Mesothelial cell of epicardium (in vitro differentiated cells): ENCODE results near the gene FNDC3B. TPM values are rescaled to one million over a fixed set of nuclear protein-coding genes. Genes with fewer than 3 reads are reported as not detected.

Source experiments
- DNase-seq, 2 experiments: peaks; one replicate each; pipeline ENCODE4 v3.0.0; 2021; ENCODE audit warnings: low spot score in 2 of 2; ENCODE audit not compliant: unreplicated experiment in 2 of 2
- H3K27ac Mint-ChIP-seq: 2 replicates; pipeline ENCODE4 v1.8.0; 2021; ENCODE audit warnings: mixed read lengths
- H3K27me3 Mint-ChIP-seq: 2 replicates; pipeline ENCODE4 v1.8.0; 2021; ENCODE audit warnings: low read depth, mixed read lengths
- H3K36me3 Mint-ChIP-seq: 2 replicates; pipeline ENCODE4 v1.8.0; 2021; ENCODE audit warnings: mixed read lengths
- H3K4me1 Mint-ChIP-seq: 2 replicates; pipeline ENCODE4 v1.8.0; 2021; ENCODE audit warnings: mixed read lengths
- H3K4me3 Mint-ChIP-seq: 2 replicates; pipeline ENCODE4 v1.8.0; 2021; ENCODE audit warnings: mild to moderate bottlenecking, moderate library complexity, mixed read lengths
- H3K9me3 Mint-ChIP-seq: 2 replicates; pipeline ENCODE4 v1.8.0; 2021; ENCODE audit warnings: mixed read lengths
- total RNA-seq: library from RNA; stranded (reverse); gene quantifications from 3 replicates; pipeline ENCODE4 v1.2.1, GENCODE V29; 2021
- TF ChIP-seq, protein P1 (sequence below): fragments of 200-600 bp; sonication (generic); IDR thresholded peaks from one replicate; pipeline ENCODE4 v1.5.0; 2021; ENCODE audit warnings: antibody characterized with exemption; ENCODE audit not compliant: unreplicated experiment

The FNDC3B gene
- total RNA-seq, 1 donor from 2014 or later = 131 TPM

DNA sequence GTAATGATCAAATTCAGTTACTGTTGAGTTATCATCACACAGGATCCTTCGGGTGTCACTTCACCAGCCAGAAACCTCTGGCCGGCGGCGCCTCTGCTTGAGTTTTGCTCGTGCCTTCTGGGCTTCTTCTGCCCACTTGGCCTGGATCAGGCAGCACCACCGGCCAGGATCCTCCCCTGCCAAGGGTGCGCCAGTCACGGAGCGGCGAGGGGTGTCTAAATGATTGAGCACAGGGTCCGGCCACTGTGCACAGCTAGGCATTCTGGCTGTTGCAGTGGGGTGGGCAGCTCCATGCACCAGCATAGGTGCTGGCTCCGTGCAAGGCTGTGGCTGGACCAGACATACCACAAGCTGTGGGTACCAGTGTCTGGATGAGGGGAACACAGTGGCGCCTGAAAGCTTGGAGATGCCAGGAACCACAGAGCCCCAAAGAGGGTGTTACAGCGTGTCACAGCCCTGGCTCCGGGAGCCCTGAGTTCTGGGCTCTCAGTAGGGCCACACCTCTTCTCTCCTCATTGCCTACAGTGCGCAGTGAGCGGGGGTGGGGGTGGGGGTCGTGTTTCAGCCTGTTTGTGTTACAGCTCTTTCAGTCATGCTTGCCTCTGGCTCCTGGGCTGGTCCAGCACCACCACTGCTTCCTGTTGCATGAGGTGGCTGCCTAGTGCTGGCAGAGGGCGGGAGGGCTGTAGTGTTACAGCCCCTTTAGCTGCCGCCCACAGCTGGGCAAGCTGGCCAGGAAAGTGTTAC is 169.4 kb downstream of the FNDC3B start:
- no peaks in the 10 kb centered on the region for H3K27me3 Mint-ChIP-seq
- H3K4me1 Mint-ChIP-seq = peaks cover 14% of the 10 kb centered on the region
- peaks cover 7% of the 10 kb centered on the region for H3K36me3 Mint-ChIP-seq
- TF ChIP-seq, protein P1, sequence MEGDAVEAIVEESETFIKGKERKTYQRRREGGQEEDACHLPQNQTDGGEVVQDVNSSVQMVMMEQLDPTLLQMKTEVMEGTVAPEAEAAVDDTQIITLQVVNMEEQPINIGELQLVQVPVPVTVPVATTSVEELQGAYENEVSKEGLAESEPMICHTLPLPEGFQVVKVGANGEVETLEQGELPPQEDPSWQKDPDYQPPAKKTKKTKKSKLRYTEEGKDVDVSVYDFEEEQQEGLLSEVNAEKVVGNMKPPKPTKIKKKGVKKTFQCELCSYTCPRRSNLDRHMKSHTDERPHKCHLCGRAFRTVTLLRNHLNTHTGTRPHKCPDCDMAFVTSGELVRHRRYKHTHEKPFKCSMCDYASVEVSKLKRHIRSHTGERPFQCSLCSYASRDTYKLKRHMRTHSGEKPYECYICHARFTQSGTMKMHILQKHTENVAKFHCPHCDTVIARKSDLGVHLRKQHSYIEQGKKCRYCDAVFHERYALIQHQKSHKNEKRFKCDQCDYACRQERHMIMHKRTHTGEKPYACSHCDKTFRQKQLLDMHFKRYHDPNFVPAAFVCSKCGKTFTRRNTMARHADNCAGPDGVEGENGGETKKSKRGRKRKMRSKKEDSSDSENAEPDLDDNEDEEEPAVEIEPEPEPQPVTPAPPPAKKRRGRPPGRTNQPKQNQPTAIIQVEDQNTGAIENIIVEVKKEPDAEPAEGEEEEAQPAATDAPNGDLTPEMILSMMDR = no peak
- H3K4me3 Mint-ChIP-seq = no peak overlapping the region
- H3K27ac Mint-ChIP-seq = no peak overlapping the region
- no peaks in the 10 kb centered on the region for H3K9me3 Mint-ChIP-seq
- no peak for DNase-seq

DNA sequence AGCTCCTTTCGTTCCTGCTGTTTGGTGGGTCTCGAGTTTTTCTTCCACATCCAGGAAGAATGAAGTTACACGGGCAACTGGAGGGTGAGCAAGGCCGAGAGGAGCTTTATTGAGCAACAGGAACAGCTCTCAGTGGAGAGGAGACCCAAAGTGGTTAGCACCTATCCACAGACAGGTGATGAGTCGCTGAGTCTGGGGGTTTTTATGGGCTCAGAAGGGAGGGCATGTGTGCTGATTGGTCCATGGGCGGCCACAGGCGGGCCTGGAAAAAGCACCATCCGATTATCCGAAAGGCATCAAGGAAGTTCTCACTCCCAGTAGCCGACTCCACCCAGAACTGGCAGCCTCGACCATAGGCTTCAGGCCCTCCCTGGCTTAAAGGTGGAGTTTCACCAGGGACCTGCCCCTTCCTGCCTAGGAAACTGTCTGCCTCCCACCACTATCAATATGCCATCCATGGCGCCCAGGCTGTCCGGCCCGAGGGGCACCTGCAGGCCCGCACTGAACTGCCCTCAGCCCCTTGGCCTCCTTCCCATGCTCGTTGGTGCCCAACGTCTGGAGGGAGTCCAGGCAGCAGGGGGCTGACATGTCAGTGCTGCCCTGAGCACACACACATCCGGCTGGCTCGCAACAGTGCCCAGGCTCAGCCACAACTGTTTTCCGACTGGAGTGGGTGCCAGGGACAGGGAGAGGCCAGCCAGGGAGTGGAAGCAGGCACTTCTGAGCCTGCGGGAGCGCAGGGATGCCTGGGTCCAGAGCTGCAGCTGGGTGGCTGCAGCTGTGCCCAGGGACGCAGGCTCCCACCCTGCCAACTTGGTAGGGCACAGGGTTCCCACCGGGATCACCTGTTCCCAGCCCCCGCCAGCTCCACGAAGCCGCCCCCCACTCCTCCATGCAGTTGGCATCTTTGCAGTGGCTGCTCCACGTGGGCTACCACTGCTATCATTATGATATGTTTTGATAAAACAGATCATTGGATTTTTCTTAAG is 170.2 kb downstream of the FNDC3B start:
- no peak overlapping the region for H3K4me3 Mint-ChIP-seq
- H3K27ac Mint-ChIP-seq = no peak overlapping the region
- DNase-seq = no peak

DNA sequence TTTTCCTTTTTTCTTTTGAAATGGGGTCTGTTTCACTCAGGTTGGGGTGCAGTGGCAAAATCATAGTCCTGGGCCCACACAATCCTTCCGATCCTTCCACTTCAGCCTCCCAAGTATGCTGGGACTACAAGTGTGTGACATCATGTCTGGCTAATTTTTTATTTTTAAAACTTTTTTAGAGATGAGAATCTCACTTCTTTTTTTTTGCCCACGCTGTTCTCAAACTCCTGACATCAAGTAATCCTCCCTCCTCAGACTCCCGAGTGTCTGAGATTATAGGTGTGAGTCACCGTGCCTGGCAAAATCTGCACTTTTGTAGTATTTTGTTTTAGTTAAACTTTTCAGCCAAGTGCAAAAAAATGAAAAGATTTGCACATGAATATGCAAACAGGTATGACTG is 171.0 kb downstream of the FNDC3B start:
- H3K27ac Mint-ChIP-seq = peak overlapping the region; percentile 26
- no peaks in the 10 kb centered on the region for H3K27me3 Mint-ChIP-seq
- H3K4me1 Mint-ChIP-seq = peaks cover 12% of the 10 kb centered on the region
- H3K9me3 Mint-ChIP-seq = no peaks in the 10 kb centered on the region
- H3K4me3 Mint-ChIP-seq = no peak overlapping the region
- TF ChIP-seq, protein P1 = no peak
- H3K36me3 Mint-ChIP-seq = peaks cover 9% of the 10 kb centered on the region
- no peak for DNase-seq

More for the DNA sequence above, 170.2 kb downstream of the FNDC3B start:
- Mint-ChIP-seq H3K27me3 (no peaks in the 10 kb centered on the region), H3K4me1 (peaks cover 12% of the 10 kb centered on the region), H3K36me3 (peaks cover 7% of the 10 kb centered on the region), H3K9me3 (no peaks in the 10 kb centered on the region)
- TF ChIP-seq, protein P1 = no peak

- TF ChIP-seq, protein P1 = no peak
- Mint-ChIP-seq H3K9me3 (no peaks in the 10 kb centered on the region), H3K36me3 (peaks cover 6% of the 10 kb centered on the region), H3K4me1 (peaks cover 12% of the 10 kb centered on the region), H3K27ac (no peak overlapping the region), H3K27me3 (no peaks in the 10 kb centered on the region), H3K4me3 (no peak overlapping the region)
- DNase-seq = no peak
Measured at GRCh38 chr3:172211123-172211522, 171.7 kb downstream of the FNDC3B start.

DNA sequence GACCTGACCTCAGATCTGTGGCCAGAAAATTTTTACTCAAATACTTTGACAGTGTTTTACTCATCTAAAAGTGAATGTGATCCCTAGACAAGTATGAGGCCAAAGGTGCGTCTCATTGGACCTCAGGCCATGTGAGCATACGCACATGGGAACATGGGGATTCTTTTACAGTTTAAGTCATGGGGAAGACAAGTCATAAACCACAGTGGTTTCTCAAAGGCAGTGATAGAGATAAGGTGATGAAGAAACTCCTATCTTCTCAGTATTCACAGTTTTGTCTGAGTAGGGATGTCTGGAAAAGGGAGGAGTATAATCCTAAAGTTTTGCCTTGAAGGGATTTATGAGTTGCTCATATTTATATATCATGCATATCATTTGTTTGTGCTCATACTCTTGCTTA is 173.8 kb downstream of the FNDC3B start:
- no peak for DNase-seq
- H3K36me3 Mint-ChIP-seq = peaks cover 8% of the 10 kb centered on the region
- H3K27me3 Mint-ChIP-seq = no peaks in the 10 kb centered on the region
- H3K9me3 Mint-ChIP-seq = no peaks in the 10 kb centered on the region
- H3K4me1 Mint-ChIP-seq = peaks cover 21% of the 10 kb centered on the region
- TF ChIP-seq, protein P1 = no peak
- no peak overlapping the region for H3K4me3 Mint-ChIP-seq
- peak overlapping the region; percentile 24 for H3K27ac Mint-ChIP-seq
